ENCODE results near the gene NDEL1.

DNA sequence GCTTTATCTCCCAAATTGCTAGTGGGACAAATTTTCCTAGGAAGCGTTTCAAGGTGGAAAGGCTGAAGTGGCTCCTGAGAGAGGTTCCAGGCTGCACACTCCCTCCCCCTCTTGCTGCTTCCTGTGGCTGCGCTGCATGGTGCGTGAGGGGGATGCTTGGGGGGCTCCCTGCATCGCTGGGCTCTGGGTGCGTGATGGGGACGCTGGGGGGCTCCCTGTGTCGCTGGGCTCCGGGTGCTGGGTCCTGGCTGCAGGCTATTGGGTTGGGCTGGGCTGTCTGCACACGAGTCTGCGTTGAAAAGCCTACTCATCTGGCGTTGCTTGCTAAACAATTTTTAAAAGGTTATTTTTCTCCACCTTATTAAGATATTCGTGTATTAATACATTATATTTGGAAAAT, 30.1 kb downstream of the NDEL1 start:
- TF ChIP-seq, protein P1, sequence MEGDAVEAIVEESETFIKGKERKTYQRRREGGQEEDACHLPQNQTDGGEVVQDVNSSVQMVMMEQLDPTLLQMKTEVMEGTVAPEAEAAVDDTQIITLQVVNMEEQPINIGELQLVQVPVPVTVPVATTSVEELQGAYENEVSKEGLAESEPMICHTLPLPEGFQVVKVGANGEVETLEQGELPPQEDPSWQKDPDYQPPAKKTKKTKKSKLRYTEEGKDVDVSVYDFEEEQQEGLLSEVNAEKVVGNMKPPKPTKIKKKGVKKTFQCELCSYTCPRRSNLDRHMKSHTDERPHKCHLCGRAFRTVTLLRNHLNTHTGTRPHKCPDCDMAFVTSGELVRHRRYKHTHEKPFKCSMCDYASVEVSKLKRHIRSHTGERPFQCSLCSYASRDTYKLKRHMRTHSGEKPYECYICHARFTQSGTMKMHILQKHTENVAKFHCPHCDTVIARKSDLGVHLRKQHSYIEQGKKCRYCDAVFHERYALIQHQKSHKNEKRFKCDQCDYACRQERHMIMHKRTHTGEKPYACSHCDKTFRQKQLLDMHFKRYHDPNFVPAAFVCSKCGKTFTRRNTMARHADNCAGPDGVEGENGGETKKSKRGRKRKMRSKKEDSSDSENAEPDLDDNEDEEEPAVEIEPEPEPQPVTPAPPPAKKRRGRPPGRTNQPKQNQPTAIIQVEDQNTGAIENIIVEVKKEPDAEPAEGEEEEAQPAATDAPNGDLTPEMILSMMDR (IDR thresholded peaks at IDR 0.05; ENCODE audit: low read depth, low read length, missing input control), result no peak
- TF ChIP-seq, protein P2, sequence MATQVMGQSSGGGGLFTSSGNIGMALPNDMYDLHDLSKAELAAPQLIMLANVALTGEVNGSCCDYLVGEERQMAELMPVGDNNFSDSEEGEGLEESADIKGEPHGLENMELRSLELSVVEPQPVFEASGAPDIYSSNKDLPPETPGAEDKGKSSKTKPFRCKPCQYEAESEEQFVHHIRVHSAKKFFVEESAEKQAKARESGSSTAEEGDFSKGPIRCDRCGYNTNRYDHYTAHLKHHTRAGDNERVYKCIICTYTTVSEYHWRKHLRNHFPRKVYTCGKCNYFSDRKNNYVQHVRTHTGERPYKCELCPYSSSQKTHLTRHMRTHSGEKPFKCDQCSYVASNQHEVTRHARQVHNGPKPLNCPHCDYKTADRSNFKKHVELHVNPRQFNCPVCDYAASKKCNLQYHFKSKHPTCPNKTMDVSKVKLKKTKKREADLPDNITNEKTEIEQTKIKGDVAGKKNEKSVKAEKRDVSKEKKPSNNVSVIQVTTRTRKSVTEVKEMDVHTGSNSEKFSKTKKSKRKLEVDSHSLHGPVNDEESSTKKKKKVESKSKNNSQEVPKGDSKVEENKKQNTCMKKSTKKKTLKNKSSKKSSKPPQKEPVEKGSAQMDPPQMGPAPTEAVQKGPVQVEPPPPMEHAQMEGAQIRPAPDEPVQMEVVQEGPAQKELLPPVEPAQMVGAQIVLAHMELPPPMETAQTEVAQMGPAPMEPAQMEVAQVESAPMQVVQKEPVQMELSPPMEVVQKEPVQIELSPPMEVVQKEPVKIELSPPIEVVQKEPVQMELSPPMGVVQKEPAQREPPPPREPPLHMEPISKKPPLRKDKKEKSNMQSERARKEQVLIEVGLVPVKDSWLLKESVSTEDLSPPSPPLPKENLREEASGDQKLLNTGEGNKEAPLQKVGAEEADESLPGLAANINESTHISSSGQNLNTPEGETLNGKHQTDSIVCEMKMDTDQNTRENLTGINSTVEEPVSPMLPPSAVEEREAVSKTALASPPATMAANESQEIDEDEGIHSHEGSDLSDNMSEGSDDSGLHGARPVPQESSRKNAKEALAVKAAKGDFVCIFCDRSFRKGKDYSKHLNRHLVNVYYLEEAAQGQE (IDR thresholded peaks at IDR 0.05), result no peak
- TF ChIP-seq FOXA1 (IDR thresholded peaks at IDR 0.05) (no peak), RAD21 (IDR thresholded peaks at IDR 0.05) (no peak), JUND (IDR thresholded peaks at IDR 0.05) (no peak), EGR1 (IDR thresholded peaks at IDR 0.05; ENCODE audit: low read depth in 2 of 2) (no peak), YY1 (IDR thresholded peaks at IDR 0.05) (no peak)
- TF ChIP-seq, protein P3, sequence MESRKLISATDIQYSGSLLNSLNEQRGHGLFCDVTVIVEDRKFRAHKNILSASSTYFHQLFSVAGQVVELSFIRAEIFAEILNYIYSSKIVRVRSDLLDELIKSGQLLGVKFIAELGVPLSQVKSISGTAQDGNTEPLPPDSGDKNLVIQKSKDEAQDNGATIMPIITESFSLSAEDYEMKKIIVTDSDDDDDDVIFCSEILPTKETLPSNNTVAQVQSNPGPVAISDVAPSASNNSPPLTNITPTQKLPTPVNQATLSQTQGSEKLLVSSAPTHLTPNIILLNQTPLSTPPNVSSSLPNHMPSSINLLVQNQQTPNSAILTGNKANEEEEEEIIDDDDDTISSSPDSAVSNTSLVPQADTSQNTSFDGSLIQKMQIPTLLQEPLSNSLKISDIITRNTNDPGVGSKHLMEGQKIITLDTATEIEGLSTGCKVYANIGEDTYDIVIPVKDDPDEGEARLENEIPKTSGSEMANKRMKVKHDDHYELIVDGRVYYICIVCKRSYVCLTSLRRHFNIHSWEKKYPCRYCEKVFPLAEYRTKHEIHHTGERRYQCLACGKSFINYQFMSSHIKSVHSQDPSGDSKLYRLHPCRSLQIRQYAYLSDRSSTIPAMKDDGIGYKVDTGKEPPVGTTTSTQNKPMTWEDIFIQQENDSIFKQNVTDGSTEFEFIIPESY (IDR thresholded peaks at IDR 0.05), result no peak
